Parathyroid adenoma (tissue), 2 donors: ENCODE data around the gene KCNIP3.
A peak's percentile ranks its signal among the peaks of the same experiment; 100 is the strongest.

Source experiments
- H2AFZ ChIP-seq: fragments of 300-600 bp; sonication (generic); one replicate; pipeline ENCODE4 v1.7.0; 2017; ENCODE audit warnings: antibody characterized with exemption, mild to moderate bottlenecking
- H3K27ac ChIP-seq: fragments of 300-600 bp; sonication (generic); one replicate; pipeline ENCODE4 v1.7.0; 2017
- H3K27me3 ChIP-seq: fragments of 300-600 bp; sonication (generic); one replicate; pipeline ENCODE4 v1.7.0; 2017; ENCODE audit warnings: low read length; ENCODE audit not compliant: control insufficient read depth, insufficient read depth
- H3K36me3 ChIP-seq: fragments of 300-600 bp; sonication (generic); one replicate; pipeline ENCODE4 v1.7.0; 2017; ENCODE audit warnings: low read length; ENCODE audit not compliant: control insufficient read depth, insufficient read depth
- H3K4me1 ChIP-seq: fragments of 300-600 bp; sonication (generic); one replicate; pipeline ENCODE4 v1.7.0; 2017; ENCODE audit warnings: control low read depth
- H3K4me2 ChIP-seq: fragments of 300-600 bp; sonication (generic); one replicate; pipeline ENCODE4 v1.7.0; 2017; ENCODE audit warnings: low read length
- H3K4me3 ChIP-seq: fragments of 300-600 bp; sonication (generic); one replicate; pipeline ENCODE4 v1.7.0; 2017; ENCODE audit warnings: low read depth, low read length
- H3K79me2 ChIP-seq: fragments of 300-600 bp; sonication (generic); one replicate; pipeline ENCODE4 v1.7.0; 2017; ENCODE audit warnings: control low read depth
- H3K9ac ChIP-seq: fragments of 300-600 bp; sonication (generic); one replicate; pipeline ENCODE4 v1.7.0; 2017; ENCODE audit warnings: mild to moderate bottlenecking
- H3K9me3 ChIP-seq: fragments of 300-600 bp; sonication (generic); one replicate; pipeline ENCODE4 v1.7.0; 2017; ENCODE audit warnings: low read length; ENCODE audit not compliant: control insufficient read depth
- TF ChIP-seq, protein P1 (sequence below): fragments of 300-600 bp; sonication (generic); IDR thresholded peaks from one replicate; pipeline ENCODE4 v1.7.0; 2017; ENCODE audit warnings: antibody characterized with exemption, mild to moderate bottlenecking
- donor health status: primary hyperparathyroidism.

KCNIP3 gene

DNA sequence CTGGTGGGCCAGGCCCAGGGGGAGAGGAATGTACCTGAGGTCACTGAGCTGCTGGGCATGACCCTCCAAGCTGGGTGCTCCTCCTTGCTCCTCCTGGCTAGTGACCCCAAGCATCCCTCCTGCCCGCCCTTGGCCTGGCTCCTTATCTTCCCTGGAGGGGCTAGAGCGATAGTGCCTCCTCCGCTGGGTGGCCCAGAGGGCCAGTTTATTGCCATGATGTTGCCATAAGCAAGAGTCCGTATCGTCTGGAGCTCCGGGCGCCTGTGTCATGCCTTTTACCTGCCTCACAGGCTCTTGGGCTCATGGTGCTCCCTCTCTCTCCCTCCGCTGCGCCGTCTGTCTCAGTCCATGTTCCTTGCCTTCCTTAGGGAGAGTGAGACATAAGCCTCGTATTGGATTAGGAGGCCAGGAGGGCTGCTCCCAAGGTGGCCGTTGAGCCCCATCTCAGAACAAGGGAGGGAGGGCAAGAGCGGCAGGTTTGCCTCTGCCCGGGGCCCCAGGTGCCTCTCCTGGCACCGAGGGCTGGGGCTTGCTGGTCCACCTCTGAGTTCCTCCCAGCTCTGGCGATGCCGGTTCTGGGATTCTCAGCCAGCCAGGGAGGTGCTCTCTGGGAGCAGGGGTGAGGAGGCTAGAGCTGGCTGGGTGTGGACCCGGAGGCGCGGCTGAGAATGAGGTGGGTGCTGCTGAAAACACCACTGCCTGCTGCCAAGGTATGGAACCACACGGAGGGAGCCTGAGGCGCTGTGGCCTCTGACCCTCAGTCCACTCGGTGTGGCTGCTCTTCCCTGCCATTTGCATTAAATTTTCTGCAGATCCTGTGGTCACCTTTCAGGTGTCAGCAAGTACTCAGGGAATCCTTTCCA lies 22.6 kb downstream of the KCNIP3 start:
- no peaks in the 10 kb centered on the region for H3K27me3 ChIP-seq
- H3K79me2 ChIP-seq, result no peaks in the 10 kb centered on the region
- H3K9me3 ChIP-seq, result no peaks in the 10 kb centered on the region
- no peak overlapping the region for H3K27ac ChIP-seq
- H3K36me3 ChIP-seq, result no peaks in the 10 kb centered on the region
- H3K4me3 ChIP-seq, result no peak overlapping the region
- H2AFZ ChIP-seq, result no peak overlapping the region
- no peak overlapping the region for H3K4me2 ChIP-seq
- no peak overlapping the region for H3K9ac ChIP-seq
- TF ChIP-seq, protein P1, sequence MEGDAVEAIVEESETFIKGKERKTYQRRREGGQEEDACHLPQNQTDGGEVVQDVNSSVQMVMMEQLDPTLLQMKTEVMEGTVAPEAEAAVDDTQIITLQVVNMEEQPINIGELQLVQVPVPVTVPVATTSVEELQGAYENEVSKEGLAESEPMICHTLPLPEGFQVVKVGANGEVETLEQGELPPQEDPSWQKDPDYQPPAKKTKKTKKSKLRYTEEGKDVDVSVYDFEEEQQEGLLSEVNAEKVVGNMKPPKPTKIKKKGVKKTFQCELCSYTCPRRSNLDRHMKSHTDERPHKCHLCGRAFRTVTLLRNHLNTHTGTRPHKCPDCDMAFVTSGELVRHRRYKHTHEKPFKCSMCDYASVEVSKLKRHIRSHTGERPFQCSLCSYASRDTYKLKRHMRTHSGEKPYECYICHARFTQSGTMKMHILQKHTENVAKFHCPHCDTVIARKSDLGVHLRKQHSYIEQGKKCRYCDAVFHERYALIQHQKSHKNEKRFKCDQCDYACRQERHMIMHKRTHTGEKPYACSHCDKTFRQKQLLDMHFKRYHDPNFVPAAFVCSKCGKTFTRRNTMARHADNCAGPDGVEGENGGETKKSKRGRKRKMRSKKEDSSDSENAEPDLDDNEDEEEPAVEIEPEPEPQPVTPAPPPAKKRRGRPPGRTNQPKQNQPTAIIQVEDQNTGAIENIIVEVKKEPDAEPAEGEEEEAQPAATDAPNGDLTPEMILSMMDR, result no peak
- peaks cover 3% of the 10 kb centered on the region for H3K4me1 ChIP-seq

DNA sequence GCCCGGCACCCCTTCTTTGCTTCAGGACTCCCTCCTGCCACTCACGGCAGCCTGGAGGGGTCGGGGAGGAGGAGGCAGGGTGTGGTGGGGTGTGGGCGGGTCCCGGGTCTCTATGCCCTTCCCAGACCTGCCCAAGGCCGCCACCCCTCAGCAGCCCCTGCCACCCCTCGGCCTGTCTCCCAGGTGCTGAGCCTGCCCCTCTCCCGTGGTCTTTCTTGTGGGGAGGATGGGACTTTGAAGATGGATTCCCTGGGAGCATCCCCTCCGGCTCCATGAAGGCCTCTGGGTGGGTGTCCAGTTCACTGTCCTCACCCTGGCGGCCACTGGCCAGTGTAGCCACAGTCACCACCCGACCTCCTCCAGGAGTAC lies 23.2 kb downstream of the KCNIP3 start:
- no peaks in the 10 kb centered on the region for H3K27me3 ChIP-seq
- TF ChIP-seq, protein P1, result no peak
- no peaks in the 10 kb centered on the region for H3K36me3 ChIP-seq
- no peaks in the 10 kb centered on the region for H3K9me3 ChIP-seq
- no peak overlapping the region for H3K4me2 ChIP-seq
- H3K4me3 ChIP-seq, result no peak overlapping the region
- H2AFZ ChIP-seq, result no peak overlapping the region
- H3K27ac ChIP-seq, result no peak overlapping the region
- H3K4me1 ChIP-seq, result peaks cover 3% of the 10 kb centered on the region
- no peak overlapping the region for H3K9ac ChIP-seq
- H3K79me2 ChIP-seq, result no peaks in the 10 kb centered on the region

DNA sequence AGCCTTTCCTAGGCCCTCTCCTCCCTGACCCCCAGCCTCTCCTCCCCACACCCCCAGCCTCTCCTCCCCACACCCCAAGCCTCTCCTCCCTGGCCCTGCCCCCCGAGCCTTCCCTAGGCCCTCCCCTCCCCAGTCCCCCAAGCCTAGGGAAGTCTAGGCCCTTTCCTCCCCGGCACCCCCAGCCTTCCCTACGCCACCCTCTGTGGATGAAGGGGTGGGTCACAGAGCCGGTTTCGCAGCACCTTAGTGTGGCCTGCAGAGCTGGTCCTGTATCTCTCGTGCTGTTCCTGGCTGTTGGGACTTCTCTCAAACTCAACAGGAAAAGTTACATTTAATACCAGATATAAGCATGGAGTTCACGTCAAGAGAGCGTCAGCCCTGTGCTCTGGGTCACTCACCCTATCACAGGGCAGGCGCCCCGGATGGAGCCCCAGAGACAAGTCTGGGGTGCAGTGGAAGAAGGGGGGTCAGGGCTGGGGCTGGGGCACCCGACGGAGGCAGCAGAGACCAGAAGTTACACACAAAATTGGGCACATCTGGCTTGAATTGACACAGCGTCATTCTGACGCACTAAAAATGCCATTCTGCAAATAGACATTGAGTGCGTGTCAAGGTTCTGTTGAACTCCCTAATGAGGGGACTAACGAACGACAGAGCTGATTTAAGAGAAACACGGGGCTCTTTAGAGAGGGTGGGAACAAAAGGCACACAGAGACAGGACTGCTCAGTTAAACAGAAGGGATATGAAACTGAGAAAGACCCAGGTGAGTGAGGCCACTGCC lies 24.0 kb downstream of the KCNIP3 start:
- H2AFZ ChIP-seq, result no peak overlapping the region
- no peak overlapping the region for H3K9ac ChIP-seq
- H3K9me3 ChIP-seq, result no peaks in the 10 kb centered on the region
- H3K4me3 ChIP-seq, result no peak overlapping the region
- H3K27ac ChIP-seq, result no peak overlapping the region
- no peaks in the 10 kb centered on the region for H3K36me3 ChIP-seq
- TF ChIP-seq, protein P1, result no peak
- no peaks in the 10 kb centered on the region for H3K79me2 ChIP-seq
- peaks cover 3% of the 10 kb centered on the region for H3K4me1 ChIP-seq
- no peak overlapping the region for H3K4me2 ChIP-seq
- H3K27me3 ChIP-seq, result no peaks in the 10 kb centered on the region

DNA sequence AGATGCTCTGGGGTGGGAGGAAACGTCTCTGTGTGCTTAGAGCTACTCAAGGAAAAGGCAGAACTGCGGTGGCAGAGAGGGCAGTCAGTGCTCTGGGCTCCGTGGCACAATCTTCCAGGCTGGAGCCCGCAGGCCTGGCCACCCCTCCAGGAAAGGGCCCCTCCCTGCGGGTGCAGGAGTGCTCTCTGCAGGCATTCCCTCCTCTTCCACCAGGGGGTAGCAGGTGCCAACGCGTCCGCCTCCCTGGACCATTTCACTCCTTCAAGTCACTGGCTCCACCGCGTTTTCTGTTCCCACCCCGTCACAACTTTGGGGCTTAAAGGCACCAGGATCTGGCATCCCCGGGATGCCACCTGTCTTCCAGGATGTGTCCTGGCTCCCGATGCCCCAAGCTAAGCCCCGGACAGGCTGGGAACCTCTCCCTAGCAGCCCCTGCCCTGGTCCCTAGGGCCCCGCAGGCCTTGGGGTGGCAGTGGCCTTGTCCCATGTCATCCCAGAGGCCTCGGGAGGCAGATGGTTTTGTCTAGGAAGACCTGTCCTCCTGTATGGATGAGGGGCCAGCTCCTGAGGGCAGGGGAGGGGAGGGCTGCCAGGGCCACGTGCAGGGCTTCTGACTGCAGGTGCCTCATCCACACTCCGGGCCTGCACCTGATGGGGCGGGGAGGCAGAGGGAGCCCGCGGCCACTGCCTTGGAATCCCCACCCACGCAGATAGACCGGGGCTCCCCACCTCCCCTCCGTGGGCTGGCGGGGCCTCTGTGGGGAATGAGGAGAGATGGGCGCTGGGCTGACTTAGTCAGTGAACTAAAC lies 26.4 kb downstream of the KCNIP3 start:
- no peaks in the 10 kb centered on the region for H3K79me2 ChIP-seq
- H3K27me3 ChIP-seq, result no peaks in the 10 kb centered on the region
- H3K9me3 ChIP-seq, result no peaks in the 10 kb centered on the region
- H3K36me3 ChIP-seq, result no peaks in the 10 kb centered on the region
- TF ChIP-seq, protein P1, result peak; percentile 90
- H3K4me2 ChIP-seq, result no peak overlapping the region
- H3K4me3 ChIP-seq, result no peak overlapping the region
- H3K9ac ChIP-seq, result no peak overlapping the region
- no peak overlapping the region for H3K27ac ChIP-seq
- peaks cover 21% of the 10 kb centered on the region for H3K4me1 ChIP-seq
- peak overlapping the region; percentile 63 for H2AFZ ChIP-seq
